Islet precursor cell (in vitro differentiated cells): ENCODE measurements around the gene GALNT7.

Experiments used
- DNase-seq: peaks from one replicate; pipeline ENCODE4 v3.0.0-alpha.2; 2018

Gene GALNT7

DNA sequence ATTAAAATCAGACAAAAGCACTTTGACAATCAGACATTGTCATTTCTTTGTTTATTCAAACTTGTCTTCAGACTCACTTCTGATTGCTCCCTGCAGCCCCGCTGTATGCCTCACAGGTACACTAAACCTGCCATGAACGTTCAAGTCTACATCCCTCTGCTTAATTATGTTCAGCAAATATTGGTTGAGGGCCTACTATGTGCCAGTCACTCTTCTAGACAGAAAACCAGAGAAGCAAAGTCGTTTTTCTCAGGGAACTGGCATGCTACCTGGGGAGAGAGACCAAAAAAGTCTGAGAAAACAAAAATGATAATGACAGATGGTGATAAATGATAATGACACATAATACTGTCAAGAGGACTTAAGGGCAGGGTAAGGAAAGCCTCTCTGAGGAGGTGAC lies 146.1 kb downstream of the GALNT7 start:
- DNase-seq, result no peak

DNA sequence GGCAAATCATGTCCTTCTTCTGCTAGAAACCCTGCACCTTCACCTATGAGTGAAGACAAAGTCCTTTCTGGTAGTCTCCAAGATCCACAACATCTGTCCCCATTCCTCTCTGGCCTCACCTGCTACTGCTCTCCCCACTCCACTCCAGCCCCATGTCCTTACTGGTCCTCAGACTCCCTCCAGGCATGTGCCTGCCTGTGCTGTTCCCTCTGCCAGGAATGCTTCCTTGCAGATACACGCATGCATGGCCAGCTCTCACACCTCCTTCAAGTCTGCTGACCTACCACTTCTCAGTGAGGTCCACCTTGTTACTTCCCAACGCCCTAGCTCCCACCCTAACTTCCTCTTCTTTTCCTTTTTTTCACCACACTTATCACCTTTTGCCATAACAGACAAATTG lies 147.4 kb downstream of the GALNT7 start:
- DNase-seq, result no peak

DNA sequence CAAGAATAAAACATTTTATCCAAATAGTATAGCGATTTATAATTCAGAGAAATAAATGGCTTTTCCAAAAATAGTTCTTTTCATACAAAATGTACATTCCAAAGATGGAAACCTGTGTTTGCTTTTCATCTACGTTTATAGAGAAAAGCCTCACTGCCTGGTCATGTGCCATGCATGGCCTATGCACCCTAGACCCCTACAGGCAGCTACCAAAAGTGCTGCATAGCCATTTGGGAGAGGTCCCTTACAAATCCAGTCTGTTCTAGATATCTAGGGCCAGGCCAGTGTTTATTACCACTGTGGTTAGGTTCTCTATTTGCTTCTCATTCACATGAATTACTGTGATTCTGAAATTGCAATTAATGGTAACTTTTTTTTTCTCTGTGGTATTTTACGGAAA lies 148.4 kb downstream of the GALNT7 start:
- DNase-seq, result peak; percentile 65

DNA sequence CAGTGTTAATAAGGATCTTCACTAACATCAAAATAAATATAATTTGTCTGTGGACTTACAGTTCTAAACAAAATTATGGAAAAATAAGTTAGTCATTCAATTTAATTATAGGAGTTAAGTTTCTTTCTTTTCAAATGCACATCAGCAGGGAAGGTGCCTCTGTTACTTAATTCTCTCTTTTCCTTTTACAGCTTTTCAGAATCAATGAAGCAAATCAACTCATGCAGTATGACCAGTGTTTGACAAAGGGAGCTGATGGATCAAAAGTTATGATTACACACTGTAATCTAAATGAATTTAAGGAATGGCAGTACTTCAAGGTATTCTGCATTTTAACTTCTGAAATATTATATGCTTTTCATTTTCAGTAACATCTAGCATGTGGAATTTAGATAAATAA lies 149.6 kb downstream of the GALNT7 start:
- no peak for DNase-seq

DNA sequence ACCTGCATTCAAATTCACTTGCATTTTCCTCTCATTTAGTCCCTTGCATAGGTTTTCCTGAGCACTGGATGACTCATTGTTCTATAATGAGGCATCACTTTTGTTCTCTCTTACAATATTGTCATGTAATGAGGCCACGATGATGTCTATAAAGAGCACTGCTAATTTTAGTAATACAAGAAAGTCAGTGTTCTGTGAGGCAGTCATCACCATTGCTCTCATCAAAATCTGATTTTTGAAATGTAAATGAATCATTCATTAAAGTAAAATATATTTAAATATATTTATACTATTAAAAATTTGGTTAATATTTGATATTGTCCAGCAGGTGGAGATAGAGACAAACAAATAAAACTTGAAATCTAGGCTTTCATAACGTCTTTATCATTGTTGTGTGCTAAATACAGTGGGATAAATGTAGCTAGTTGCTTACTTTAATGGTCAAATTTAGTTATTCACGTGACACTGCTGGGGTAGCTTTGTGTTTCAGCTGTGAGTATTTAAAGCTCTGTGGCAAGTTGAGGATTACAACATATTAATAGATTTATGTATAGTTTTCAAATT lies 150.1 kb downstream of the GALNT7 start:
- DNase-seq, result no peak

DNA sequence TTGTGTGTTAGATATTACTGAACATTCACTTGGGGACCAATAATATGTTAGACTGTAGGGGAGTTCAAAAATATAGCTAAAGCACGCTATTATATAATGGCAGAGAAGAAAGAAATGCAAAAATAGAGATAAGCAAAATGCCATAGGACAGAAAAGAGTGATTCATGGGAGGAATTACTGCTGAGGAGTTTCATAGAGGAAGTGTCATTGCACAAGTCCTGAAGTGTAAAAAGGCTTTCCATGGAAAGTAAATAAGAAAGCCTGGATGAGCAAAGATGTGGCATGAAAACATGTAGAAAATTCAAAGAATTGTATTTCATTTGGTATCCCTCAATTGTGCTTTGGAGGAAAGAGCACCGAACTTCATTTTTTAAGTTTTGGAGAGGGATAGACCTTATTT lies 151.1 kb downstream of the GALNT7 start:
- DNase-seq, result no peak

DNA sequence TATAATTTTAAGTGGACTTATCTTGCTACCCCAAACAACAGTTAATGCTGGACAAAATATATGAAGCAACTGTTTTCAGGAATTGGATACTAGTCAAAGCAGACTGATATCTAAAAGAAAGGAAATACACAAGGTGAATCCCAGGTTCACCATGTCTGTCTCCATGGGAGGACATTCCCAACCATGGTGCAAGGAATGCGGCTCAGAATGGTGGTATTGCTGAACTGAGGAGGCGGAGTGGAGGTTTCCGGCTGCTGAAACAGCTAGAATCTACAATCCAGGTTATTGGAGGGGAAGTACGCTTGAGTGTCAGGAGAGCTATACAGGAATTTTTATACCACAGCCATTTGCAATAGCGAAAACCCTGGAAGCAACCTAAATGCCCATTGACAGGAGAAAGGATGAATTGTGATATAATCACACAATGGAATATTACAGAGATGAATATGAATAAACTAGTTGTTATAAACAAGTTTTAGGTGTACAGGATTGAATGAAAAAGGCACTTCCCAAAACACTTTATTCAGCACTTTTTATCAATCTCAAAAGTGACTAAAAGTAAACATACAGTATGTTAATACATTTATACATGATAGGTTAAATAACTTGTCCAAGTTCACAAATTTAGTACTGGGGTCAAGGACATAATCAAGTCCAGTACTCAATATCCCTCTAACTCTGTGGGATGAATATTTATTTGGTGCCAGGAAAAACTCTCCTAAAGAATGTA lies 156.6 kb downstream of the GALNT7 start:
- no peak for DNase-seq

DNA sequence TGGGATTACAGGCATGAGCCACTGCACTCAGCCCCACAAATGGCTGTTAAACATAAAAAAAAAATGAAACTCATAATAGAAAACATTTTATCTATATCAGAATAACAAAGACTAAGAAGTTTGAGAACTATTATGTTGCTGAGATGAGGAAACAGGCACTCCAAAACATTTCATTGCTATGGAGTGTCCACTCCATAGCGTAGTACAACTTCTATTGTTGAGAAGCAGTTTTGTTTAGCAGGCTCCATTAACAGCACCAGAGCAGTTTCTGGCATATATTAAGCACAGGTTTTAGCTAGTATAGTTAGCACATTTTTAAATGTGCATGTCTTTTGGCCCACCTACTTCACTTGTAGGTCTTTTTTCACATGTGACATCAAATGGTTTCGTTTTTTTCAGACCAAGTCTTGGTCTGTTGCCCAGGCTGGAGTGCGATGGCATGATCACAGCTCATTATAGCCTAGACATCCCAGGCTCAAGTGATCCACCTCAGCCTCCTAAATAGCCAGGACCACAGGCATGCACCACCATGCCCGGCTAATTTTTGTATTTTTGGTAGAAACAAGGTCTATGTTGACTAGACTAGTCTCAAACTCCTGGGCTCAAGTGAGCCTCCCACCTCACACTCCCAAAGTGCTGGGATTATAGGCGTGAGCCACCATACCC lies 159.8 kb downstream of the GALNT7 start:
- DNase-seq, result no peak

DNA sequence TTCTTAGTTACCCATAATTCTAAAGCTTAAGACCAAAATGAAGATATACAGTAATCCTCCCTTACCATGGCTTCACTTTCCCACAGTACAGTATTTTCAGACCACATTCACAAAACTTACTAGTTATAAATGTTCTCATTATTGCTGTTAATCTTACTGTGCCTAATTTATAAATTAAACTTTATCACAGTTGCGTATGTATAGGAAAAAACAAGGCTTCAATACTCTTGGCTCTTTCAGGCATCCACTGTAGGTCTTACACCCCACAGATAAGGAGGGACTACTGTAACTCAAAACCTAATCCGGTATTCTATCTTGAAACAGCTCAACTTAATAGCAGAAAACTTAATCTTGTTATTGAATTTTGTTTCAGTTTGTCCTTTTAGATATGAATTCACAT lies 162.0 kb downstream of the GALNT7 start:
- no peak for DNase-seq

DNA sequence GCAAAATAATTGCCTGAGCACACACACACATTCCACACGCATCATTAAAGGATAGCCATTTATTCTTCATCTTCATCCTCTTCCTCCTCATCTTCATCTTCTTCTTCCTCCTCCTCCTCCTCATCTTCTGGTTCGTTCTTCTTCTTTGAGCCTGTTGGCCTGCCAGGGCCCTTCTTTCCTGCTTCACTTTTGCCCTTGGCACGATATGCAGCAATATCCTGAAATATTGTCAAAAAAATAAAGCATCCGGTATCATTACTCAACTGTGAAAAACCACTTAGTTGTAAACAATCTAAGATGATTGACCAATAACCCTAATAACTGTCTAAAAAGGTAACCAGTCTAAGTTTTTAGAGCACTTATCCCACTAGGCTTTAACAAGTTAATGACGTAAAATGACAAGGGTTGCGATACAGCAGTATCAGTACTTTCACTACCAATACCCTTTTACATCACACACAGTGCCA lies 163.4 kb downstream of the GALNT7 start:
- no peak for DNase-seq

DNA sequence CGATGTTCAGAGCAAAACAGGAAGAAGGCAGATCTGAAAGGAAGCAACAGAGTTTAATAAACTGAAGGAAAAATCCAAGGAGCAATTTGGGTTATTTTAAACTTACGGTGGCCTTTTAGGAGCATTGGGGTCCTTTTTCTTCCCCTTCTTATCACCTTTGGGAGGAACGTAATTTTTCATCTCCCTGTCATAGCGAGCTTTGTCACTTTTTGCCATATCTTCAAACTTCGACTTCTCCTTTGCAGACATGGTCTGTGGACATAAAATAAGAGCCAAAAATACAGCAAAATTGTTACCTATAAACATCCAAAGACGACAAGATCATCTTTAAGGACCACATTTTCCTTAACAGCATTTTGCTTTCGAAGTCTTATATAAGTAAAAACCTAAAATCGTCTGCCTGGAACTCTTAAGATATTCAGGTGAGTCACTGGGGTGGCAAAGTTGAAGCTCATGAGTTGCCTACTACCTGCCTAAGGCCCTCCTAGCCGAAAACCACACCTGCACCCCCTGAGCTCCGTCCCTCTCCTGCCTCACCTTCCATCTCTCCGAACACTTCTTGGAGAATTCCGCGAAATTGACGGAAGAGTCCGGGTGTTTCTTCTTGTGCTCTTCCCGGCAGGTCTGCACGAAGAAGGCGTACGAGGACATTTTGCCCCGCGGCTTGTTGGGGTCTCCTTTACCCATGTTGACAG lies 164.5 kb downstream of the GALNT7 start:
- DNase-seq, result no peak

DNA sequence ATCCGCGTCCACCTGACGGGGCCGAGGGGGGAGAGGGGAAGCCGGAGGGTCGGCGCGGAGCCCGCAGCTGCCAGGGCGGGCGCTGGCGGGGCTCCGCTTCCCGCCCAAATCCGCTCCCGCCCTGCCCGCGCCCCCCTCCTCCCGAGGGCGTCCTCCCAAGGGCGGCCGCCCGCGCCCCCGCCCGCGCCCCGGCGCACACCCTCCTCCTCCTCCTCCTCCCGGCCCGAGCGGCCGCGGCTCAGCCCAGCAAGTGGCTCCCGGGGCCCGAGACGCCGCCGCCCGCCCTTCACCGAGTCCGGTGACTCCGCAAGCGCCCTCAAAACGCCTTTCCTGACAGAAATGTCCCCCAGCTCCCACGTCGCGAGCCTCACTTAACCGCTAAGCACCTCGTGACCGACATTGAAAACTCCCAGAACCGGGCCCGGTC lies 165.1 kb downstream of the GALNT7 start:
- peak; percentile 62 for DNase-seq

DNA sequence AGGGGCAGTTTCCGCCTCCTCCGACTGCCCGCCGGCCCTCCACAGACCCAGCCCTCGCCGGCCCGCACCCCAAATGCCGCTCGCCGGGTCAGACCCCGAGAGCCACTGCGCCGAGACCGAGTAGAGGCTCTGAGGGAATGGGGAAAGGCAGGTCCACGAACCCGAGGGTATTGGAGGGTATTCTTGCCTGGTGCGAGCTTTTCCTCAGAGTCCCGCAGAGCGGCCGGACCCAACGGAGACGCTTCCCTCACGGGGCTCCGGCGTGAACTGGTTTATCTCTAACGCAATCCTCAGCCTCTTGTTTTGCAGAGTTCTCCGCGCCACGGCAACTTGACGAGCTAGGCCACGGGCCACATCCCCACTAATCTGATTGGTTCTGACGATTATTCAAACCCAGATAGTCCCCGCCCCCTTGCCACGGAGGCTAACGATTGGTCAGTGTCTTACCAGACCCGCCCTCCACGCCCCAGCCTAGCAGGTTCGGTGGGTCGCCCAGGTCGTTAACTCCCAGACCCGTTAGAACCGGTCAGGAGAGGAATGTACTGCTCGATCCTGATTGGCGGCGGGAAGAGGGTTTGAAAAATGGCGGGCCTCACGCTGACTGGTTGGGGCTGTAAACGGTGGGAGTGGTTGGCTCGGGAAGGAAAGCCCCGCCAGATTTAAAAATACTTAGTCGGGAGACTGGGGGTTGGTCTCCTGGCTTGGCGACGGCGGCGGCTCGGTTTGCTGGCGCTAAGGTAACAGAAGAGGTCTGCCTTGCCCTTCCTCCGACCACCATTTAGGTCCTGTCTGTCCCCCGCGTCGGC lies 165.7 kb downstream of the GALNT7 start, which contains the start of gene HMGB2:
Gene HMGB2 (minus strand): TSS at position 274 of the 806 bp plus-strand sequence. CDS start 709 bp downstream, outside the sequence.
- DNase-seq, result peak; percentile 100

DNA sequence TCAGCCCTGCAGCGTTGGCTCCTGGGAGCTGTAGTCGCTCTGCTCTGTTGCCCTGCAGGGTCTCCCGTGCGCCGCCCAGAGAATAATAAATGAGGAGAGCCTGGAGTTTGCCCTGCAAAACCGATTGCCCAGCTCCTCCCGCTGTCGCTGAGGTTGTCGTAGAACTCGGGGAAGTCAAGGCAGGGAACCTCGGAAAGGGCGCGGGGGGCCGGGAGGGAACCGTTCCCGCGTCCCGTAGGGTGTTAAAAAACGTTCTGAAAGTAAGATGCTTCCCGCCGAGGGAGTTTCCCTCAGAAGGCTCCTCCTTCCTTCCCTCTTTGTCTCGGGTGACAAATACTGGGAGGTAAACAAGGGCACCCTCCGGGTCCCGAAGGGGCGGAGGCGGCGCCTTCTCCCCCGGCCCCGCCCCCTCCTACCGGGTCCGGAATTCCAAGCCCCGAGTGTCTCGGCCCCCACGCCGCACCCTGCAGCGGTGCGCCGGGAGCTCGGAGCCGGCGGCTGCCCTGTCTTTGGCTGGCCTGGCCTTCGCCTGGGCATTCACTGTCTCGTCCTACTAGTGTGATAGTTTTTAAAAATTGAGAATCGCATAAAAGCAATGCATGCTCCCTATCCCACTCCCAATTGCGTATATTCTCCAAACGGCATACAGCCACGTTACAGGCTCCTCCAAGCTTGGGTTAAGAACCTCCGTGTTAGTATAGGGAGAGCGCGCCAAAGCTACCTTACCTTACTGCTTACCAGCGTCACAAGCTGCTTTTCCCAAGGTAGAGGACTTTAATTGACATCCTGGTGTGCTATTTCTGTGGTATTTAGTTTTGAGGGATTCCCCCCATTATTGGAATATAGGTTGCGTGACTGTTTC lies 166.5 kb downstream of the GALNT7 start:
- DNase-seq, result peak; percentile 95

DNA sequence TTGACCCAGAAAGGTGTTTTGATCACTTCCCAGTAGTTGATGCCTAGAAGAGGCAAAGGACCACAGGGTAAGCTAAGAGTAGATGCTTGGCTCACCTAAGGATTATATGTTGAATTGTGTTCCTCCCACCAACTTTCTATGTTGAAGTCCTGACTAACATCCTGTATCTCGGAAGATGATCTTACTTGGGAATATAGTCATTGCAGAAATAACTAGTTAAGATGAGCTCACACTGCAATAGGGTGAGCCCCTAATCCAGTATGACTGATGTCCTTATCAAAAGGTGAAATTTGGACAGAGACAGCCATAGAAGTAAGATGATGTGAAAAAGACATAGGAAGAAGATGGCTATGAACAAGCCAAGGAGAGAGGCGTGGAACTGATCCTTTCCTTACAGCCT lies 168.9 kb downstream of the GALNT7 start:
- DNase-seq, result no peak

DNA sequence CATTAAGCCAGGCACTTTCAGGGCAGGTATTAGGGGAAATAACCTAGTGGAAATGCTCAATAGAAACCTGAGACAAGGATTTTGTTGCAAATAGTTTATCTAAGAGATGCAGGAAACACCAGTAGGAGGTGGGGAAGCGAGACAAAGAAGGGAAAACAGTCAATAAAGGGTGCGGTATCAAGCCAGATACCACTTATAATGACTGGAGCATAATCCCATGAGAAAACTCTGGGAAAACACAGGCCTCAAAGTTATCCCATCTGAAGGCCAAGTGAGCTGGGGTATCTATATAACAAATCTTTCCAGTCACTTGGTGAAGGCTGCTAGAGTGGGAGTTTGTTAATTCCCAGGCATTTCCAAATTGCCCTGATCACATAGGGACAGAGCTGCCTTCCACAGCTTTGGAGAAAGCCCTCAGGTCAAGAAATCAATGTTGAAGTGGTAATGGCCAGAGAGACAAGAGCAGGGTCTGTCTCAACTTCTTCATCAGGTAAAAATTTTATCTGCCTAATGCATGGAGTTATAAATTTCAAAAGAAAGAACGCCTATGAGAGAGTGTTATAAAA lies 175.3 kb downstream of the GALNT7 start:
- DNase-seq, result peak; percentile 59

DNA sequence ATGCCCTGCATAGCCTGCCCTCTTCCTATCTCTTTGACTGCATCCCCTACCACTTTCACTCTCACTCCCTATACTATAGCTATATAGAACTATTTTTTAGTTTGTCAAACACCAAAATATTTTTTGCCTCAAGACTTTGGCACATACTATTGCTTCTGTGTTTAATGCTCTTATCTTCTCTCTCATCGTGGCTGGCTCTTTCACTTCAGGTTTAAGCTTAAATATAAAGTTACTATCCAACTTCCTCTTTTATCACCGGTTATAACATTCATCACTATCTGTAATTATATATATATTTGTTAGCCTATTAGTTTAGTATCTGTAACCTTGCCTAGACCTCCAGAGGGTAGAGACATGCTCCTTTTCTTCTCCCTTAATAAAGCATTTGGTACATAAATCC lies 177.0 kb downstream of the GALNT7 start:
- no peak for DNase-seq

DNA sequence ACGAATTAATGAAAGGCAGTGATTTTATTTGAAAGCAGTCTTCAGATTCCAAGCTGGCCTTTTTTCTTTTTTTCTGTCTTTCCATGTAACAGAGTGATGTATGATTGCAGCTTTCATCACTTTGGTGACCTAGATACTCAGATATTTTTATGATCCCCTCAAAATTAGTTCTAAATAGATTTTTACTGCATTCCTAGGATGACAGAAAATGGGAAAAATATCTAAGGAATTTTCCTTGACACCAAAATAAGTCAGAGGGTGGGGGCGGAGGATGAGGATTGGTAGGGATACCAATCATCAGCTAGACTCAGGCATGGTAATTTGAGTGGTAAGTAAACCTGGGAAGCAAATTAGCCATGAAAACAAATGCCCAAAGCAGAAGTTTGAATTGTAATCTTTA lies 177.5 kb downstream of the GALNT7 start:
- peak; percentile 74 for DNase-seq

DNA sequence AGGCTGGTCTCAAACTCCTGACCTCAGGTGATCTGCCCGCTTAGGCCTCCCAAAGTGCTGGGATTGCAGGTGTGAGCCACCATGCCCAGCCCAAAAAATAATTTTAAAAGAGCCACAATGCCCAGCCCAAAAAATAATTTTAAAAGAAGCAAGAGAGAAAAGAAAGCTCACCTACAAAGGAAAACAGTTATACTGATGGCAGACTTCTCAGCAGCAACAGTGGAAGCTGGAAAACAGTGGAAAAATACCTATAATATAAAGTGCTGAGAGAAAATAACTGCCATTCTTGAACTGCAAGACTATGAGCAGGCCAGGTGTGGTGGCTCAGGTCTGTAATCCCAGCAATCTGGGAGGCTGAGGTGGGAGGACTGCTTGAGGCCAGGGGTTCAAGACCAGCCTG lies 178.9 kb downstream of the GALNT7 start:
- DNase-seq, result no peak

DNA sequence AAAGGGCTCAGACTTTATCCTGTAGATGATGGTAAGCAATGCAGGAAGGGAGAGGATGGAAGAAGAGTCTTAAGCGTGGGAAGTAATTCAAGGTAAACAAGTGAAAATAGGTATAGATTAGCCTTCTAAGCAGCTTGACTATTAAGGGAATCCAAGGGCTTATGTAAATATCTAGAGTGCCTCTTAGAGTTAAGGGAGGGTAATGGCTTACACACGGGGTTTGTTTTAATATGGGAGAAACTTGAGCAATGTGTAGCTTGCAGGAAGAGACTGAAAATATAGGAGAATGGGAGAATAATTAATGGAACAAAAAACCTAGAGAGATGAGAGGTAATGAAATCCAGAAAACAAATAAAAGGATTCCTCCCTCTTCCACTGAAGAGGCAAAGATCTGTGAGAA lies 189.3 kb downstream of the GALNT7 start:
- DNase-seq, result no peak

DNA sequence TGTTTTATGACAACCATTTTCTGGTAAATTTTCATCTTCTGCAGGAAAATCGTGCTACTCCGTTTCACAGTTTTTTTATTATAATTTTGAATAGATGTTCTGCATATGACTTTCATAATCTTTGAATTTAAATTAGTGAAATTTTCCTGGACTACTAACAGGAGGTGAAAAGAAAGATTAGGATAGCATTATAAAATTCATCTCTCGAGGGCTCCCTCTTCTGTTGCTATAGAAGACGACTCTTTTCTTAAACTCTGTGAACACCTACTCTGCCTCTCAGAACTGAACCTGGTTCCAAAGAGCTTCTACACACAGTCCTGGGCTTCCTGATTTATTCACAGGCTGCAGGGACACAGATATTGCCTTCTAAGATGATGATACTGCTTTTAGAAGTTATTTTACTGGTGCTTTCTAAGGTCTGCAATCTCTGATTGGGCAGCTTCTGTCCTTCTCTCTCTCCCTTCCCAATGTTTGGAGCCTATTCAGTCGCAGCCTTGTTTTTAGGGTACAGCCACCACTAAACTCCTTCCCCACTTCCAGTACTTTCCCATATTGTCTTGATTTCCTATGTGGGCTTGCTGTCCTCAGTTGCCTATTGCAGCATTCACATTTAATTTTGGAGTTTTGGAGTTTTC lies 192.1 kb downstream of the GALNT7 start:
- no peak for DNase-seq
